IPS-15b (cell line): ENCODE data around the gene SAP130.

Source experiments
- H3K27me3 ChIP-seq: one replicate; pipeline ENCODE4 v1.6.1; 2013; ENCODE audit warnings: low read length; ENCODE audit not compliant: control insufficient read depth, insufficient read depth
- H3K36me3 ChIP-seq: one replicate; pipeline ENCODE4 v1.6.1; 2013; ENCODE audit warnings: low read length; ENCODE audit not compliant: control insufficient read depth, insufficient read depth
- H3K4me1 ChIP-seq: one replicate; pipeline ENCODE4 v1.6.1; 2013; ENCODE audit warnings: mild to moderate bottlenecking, low read length; ENCODE audit not compliant: control insufficient read depth, insufficient read depth
- H3K4me3 ChIP-seq: one replicate; pipeline ENCODE4 v1.5.1; 2013; ENCODE audit warnings: low read depth, low read length
- H3K9ac ChIP-seq: one replicate; pipeline ENCODE4 v1.6.1; 2013; ENCODE audit warnings: low read depth, mild to moderate bottlenecking, low read length
- H3K9me3 ChIP-seq: one replicate; pipeline ENCODE4 v1.6.1; 2013; ENCODE audit warnings: mild to moderate bottlenecking, low read length; ENCODE audit not compliant: control insufficient read depth, insufficient read depth

Gene SAP130

GRCh38 chr2:128017561-128017960 lies 10.3 kb downstream of the SAP130 start:
- H3K4me1 ChIP-seq: no peaks in the 10 kb centered on the region
- no peak overlapping the region for H3K9ac ChIP-seq
- peaks cover 34% of the 10 kb centered on the region for H3K36me3 ChIP-seq
- H3K4me3 ChIP-seq: no peak overlapping the region
- no peaks in the 10 kb centered on the region for H3K27me3 ChIP-seq
- H3K9me3 ChIP-seq: no peaks in the 10 kb centered on the region

- no peak overlapping the region for H3K4me3 ChIP-seq
- no peak overlapping the region for H3K9ac ChIP-seq
- H3K36me3 ChIP-seq: peaks cover 38% of the 10 kb centered on the region
- H3K4me1 ChIP-seq: no peaks in the 10 kb centered on the region
- H3K27me3 ChIP-seq: no peaks in the 10 kb centered on the region
- no peaks in the 10 kb centered on the region for H3K9me3 ChIP-seq
These were observed 11.2 kb downstream of the SAP130 start for GRCh38 chr2:128016620-128017019.

GRCh38 chr2:128012698-128013097 lies 15.2 kb downstream of the SAP130 start:
- Histone ChIP-seq H3K36me3 (peaks cover 51% of the 10 kb centered on the region), H3K9me3 (no peaks in the 10 kb centered on the region), H3K4me3 (no peak overlapping the region), H3K27me3 (no peaks in the 10 kb centered on the region), H3K4me1 (no peaks in the 10 kb centered on the region), H3K9ac (no peak overlapping the region)

GRCh38 chr2:128008074-128008672 lies 19.7 kb downstream of the SAP130 start:
- Histone ChIP-seq H3K27me3 (no peaks in the 10 kb centered on the region), H3K9me3 (no peaks in the 10 kb centered on the region), H3K4me3 (no peak overlapping the region), H3K36me3 (peaks cover 32% of the 10 kb centered on the region), H3K4me1 (no peaks in the 10 kb centered on the region), H3K9ac (no peak overlapping the region)

- Histone ChIP-seq H3K4me3 (no peak overlapping the region), H3K27me3 (no peaks in the 10 kb centered on the region), H3K36me3 (peaks cover 28% of the 10 kb centered on the region)
These were observed 23.4 kb downstream of the SAP130 start for GRCh38 chr2:128004509-128004908.

GRCh38 chr2:128003463-128003862 lies 24.4 kb downstream of the SAP130 start:
- no peak overlapping the region for H3K9ac ChIP-seq
- H3K9me3 ChIP-seq: no peaks in the 10 kb centered on the region
- H3K36me3 ChIP-seq: peaks cover 31% of the 10 kb centered on the region
- no peaks in the 10 kb centered on the region for H3K27me3 ChIP-seq
- no peaks in the 10 kb centered on the region for H3K4me1 ChIP-seq
- H3K4me3 ChIP-seq: no peak overlapping the region

More at GRCh38 chr2:128004509-128004908, 23.4 kb downstream of the SAP130 start:
- Histone ChIP-seq H3K4me1 (no peaks in the 10 kb centered on the region), H3K9ac (no peak overlapping the region), H3K9me3 (no peaks in the 10 kb centered on the region)

- Histone ChIP-seq H3K9ac (no peak overlapping the region), H3K9me3 (no peaks in the 10 kb centered on the region), H3K36me3 (peaks cover 33% of the 10 kb centered on the region), H3K4me3 (no peak overlapping the region), H3K27me3 (no peaks in the 10 kb centered on the region), H3K4me1 (no peaks in the 10 kb centered on the region)
These were observed 31.7 kb downstream of the SAP130 start for GRCh38 chr2:127996160-127996559.

- H3K4me1 ChIP-seq: no peaks in the 10 kb centered on the region
- H3K9me3 ChIP-seq: no peaks in the 10 kb centered on the region
- H3K4me3 ChIP-seq: no peak overlapping the region
- H3K36me3 ChIP-seq: peaks cover 33% of the 10 kb centered on the region
- H3K9ac ChIP-seq: no peak overlapping the region
- no peaks in the 10 kb centered on the region for H3K27me3 ChIP-seq
These were observed 32.1 kb downstream of the SAP130 start for GRCh38 chr2:127995725-127996124.

- no peaks in the 10 kb centered on the region for H3K9me3 ChIP-seq
- no peak overlapping the region for H3K4me3 ChIP-seq
- no peaks in the 10 kb centered on the region for H3K4me1 ChIP-seq
- peaks cover 22% of the 10 kb centered on the region for H3K36me3 ChIP-seq
- H3K27me3 ChIP-seq: no peaks in the 10 kb centered on the region
- H3K9ac ChIP-seq: no peak overlapping the region
These were observed 34.2 kb downstream of the SAP130 start for GRCh38 chr2:127993659-127994058.

- H3K4me1 ChIP-seq: no peaks in the 10 kb centered on the region
- no peaks in the 10 kb centered on the region for H3K9me3 ChIP-seq
- H3K4me3 ChIP-seq: no peak overlapping the region
- H3K27me3 ChIP-seq: no peaks in the 10 kb centered on the region
- no peak overlapping the region for H3K9ac ChIP-seq
- H3K36me3 ChIP-seq: peaks cover 20% of the 10 kb centered on the region
These were observed 36.1 kb downstream of the SAP130 start for GRCh38 chr2:127991742-127992141.

- no peaks in the 10 kb centered on the region for H3K27me3 ChIP-seq
- H3K9me3 ChIP-seq: no peaks in the 10 kb centered on the region
- peaks cover 35% of the 10 kb centered on the region for H3K36me3 ChIP-seq
- H3K4me3 ChIP-seq: no peak overlapping the region
- H3K4me1 ChIP-seq: no peaks in the 10 kb centered on the region
- no peak overlapping the region for H3K9ac ChIP-seq
These were observed 41.2 kb downstream of the SAP130 start for GRCh38 chr2:127986548-127987079.

- Histone ChIP-seq H3K27me3 (no peaks in the 10 kb centered on the region), H3K9me3 (no peaks in the 10 kb centered on the region), H3K9ac (no peak overlapping the region), H3K36me3 (peaks cover 35% of the 10 kb centered on the region), H3K4me3 (no peak overlapping the region), H3K4me1 (no peaks in the 10 kb centered on the region)
These were observed 42.1 kb downstream of the SAP130 start for GRCh38 chr2:127985735-127986134.
